Effector memory CD4-positive, alpha-beta T cell (primary cell): Measurements from ENCODE around the gene ZNF518B.

Source experiments
- DNase-seq, 3 donors: peaks; one replicate each; pipeline ENCODE4 v3.0.0-alpha.2; 2020
- H3K27ac ChIP-seq: 2 replicates; pipeline ENCODE4 v1.7.0; 2013; ENCODE audit warnings: mild to moderate bottlenecking, low read length, moderate library complexity; ENCODE audit not compliant: insufficient read depth, poor library complexity, severe bottlenecking
- H3K27me3 ChIP-seq: replicated peaks from 2 replicates; pipeline ENCODE4 v1.7.0; 2013; ENCODE audit warnings: mild to moderate bottlenecking, low read length; ENCODE audit not compliant: insufficient read depth, control insufficient read depth, poor library complexity, severe bottlenecking
- H3K36me3 ChIP-seq: 2 replicates; pipeline ENCODE4 v1.7.0; 2013; ENCODE audit warnings: mild to moderate bottlenecking, low read length, moderate library complexity; ENCODE audit not compliant: control insufficient read depth, insufficient read depth
- H3K4me1 ChIP-seq: 2 replicates; pipeline ENCODE4 v1.7.0; 2013; ENCODE audit warnings: low read length, mild to moderate bottlenecking; ENCODE audit not compliant: control insufficient read depth, insufficient read depth, poor library complexity, severe bottlenecking
- H3K4me3 ChIP-seq: 2 replicates; pipeline ENCODE4 v1.7.0; 2013; ENCODE audit warnings: low read length, low read depth, mild to moderate bottlenecking; ENCODE audit not compliant: insufficient read depth, poor library complexity, severe bottlenecking
- H3K9me3 ChIP-seq: 2 replicates; pipeline ENCODE4 v1.7.0; 2013; ENCODE audit warnings: mild to moderate bottlenecking, low read length, moderate library complexity; ENCODE audit not compliant: control insufficient read depth

The ZNF518B gene

GRCh38 chr4:10458177-10458576 is 951 bp upstream of the ZNF518B start:
- no peak overlapping the region for H3K4me3 ChIP-seq
- DNase-seq = no peak
- H3K36me3 ChIP-seq = peaks cover 10% of the 10 kb centered on the region
- H3K9me3 ChIP-seq = no peaks in the 10 kb centered on the region
- peaks cover 4% of the 10 kb centered on the region for H3K4me1 ChIP-seq
- no peak overlapping the region for H3K27ac ChIP-seq
- peaks cover 3% of the 10 kb centered on the region for H3K27me3 ChIP-seq

DNA sequence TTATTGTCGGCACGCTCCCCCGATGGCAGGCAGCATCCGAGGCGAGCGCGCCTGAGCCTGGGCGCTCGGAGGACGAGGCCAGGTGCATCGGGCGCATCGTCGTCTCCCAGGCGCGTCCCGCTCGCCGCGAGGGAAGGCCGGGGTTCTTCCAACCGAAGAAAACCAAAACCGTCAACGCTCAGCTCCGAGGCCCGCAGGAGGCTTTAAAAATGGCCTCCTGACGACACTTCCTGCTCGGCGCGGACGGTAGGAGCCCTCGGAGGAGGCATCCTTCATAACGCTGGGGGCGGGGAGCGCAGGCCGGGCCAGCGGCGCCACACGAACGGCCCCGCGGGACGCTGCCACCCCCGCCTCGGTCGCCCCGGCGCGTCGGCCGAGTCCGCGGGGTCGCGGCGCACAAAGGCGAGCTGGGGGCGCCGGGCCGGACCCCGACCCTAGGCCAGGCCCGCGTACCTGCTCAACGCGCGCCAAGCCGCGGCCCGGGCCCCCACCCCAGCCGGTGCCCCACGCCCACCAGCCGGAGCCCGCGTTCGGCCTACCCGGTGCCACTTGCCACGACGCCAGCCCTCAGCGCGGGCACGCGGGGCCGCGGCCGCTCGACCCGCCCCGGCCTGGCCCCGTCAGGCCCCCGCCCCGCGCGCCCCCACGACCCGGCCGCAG is 501 bp downstream of the ZNF518B start:
- peak overlapping the region; percentile 56 for H3K27ac ChIP-seq
- peaks cover 4% of the 10 kb centered on the region for H3K4me1 ChIP-seq
- DNase-seq = peak; percentile 31 to 47 (median 37)
- H3K4me3 ChIP-seq = peak overlapping the region; percentile 47
- peaks cover 3% of the 10 kb centered on the region for H3K27me3 ChIP-seq
- no peaks in the 10 kb centered on the region for H3K9me3 ChIP-seq
- peaks cover 14% of the 10 kb centered on the region for H3K36me3 ChIP-seq

DNA sequence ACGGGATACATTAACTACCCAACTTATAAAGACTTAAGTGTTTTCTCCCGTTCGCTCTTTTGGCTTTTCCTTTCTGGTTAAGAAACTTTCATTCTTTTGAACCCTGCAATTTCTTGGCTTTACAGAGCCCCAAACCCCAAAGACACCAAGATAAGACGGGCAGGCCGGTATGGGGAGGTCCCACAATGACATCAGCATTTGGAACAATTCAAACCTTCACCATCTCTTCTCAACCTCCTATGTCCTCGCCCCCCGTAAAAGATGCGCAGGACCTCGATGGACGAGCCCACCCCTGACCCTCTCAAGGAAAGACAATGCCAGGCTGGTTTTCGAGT is 999 bp downstream of the ZNF518B start:
- no peak for DNase-seq
- H3K4me3 ChIP-seq = peak overlapping the region; percentile 47
- no peaks in the 10 kb centered on the region for H3K9me3 ChIP-seq
- peaks cover 17% of the 10 kb centered on the region for H3K36me3 ChIP-seq
- no peaks in the 10 kb centered on the region for H3K27me3 ChIP-seq
- H3K4me1 ChIP-seq = peaks cover 4% of the 10 kb centered on the region
- H3K27ac ChIP-seq = peak overlapping the region; percentile 56

DNA sequence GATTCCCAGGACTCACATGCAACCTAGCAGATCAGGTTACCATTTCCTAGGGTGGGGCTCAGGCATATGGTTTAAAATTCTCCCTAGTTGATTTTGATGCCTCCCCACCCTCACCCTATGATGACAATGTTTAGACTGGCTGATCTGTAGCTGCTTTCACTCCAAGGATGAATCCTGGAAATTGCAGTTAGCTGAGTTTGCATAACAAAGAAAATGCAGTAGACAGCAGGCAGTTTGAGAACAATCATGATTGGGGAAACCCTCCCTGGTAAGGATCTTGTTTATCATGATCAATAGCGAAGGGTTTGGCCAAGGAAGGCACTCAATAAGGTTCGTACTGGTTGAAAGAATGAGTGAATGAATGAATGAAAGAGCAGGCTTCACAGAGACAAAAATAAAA is 2.1 kb downstream of the ZNF518B start:
- H3K4me3 ChIP-seq = no peak overlapping the region
- no peak for DNase-seq
- H3K27ac ChIP-seq = no peak overlapping the region
- H3K4me1 ChIP-seq = no peaks in the 10 kb centered on the region
- no peaks in the 10 kb centered on the region for H3K27me3 ChIP-seq
- peaks cover 17% of the 10 kb centered on the region for H3K36me3 ChIP-seq
- H3K9me3 ChIP-seq = no peaks in the 10 kb centered on the region

DNA sequence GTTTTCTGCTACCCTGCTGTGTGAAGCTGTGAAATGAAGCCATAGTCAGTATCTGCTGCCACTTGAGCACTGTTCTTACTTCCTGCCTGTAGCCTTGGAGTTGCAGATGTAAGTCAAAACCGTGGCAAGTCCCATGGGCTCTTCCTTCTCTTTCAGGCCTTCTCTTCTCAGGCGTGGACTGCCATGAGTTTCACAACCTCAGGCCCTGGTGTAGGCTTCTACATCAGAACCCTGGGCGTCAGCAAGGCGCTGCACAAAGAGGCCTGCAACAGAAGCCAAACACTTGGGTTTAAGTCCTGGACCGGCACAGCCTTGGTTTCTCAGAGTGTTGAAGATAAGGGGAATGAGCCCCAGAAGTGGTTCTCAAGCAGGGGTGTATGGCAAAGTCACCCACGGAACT is 2.5 kb downstream of the ZNF518B start:
- Histone ChIP-seq H3K4me3 (no peak overlapping the region), H3K9me3 (no peaks in the 10 kb centered on the region), H3K4me1 (no peaks in the 10 kb centered on the region), H3K27me3 (no peaks in the 10 kb centered on the region), H3K36me3 (peaks cover 17% of the 10 kb centered on the region), H3K27ac (no peak overlapping the region)
- no peak for DNase-seq

GRCh38 chr4:10454121-10454520 is 3.1 kb downstream of the ZNF518B start:
- no peaks in the 10 kb centered on the region for H3K9me3 ChIP-seq
- H3K27ac ChIP-seq = no peak overlapping the region
- H3K4me3 ChIP-seq = no peak overlapping the region
- H3K36me3 ChIP-seq = peaks cover 17% of the 10 kb centered on the region
- no peaks in the 10 kb centered on the region for H3K27me3 ChIP-seq
- no peak for DNase-seq
- no peaks in the 10 kb centered on the region for H3K4me1 ChIP-seq

DNA sequence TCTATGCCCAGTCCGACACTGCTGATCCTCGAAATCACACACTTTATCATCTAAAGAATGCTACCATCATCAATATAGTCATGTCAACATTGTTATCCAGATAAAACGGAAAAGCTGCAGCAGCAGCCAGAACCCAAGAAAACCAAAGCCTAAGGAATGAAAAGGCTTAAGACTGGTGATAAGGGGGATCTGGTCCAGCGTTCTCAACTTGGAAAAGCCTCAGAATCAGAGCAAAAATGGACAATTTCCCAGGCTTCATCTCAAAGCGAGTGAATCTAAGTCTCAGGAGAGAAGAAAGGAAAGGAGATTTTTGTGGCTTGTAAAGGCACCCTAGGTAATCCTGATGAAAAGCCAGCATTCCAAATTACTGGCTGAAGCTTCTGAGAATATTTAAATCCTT is 8.2 kb downstream of the ZNF518B start:
- Histone ChIP-seq H3K4me1 (no peaks in the 10 kb centered on the region), H3K27ac (no peak overlapping the region), H3K27me3 (no peaks in the 10 kb centered on the region), H3K9me3 (no peaks in the 10 kb centered on the region), H3K36me3 (peaks cover 24% of the 10 kb centered on the region), H3K4me3 (no peak overlapping the region)
- no peak for DNase-seq

GRCh38 chr4:10442976-10443375 is 14.2 kb downstream of the ZNF518B start:
- Histone ChIP-seq H3K36me3 (peaks cover 14% of the 10 kb centered on the region), H3K4me1 (no peaks in the 10 kb centered on the region), H3K27ac (no peak overlapping the region), H3K9me3 (peaks cover 12% of the 10 kb centered on the region), H3K27me3 (no peaks in the 10 kb centered on the region), H3K4me3 (no peak overlapping the region)
- no peak for DNase-seq

DNA sequence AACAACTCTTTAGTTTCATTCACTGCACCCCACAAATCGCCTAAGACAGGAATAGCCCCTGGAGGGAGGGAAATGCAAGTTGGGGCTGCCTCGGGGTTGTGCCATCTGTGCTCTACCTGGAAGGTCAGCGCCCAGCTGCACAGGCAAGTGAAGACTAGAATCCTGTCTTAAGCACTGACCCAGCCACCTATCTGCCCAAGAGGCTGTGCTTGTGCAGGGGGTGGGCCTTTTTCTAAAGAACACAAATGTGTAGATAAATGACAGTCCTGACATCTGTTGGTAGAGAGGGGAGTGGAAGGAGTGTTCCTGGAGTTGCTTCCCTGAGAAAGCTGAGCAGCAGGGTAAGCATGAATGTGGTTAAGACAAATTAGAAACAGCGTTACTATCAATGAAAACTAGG is 15.7 kb downstream of the ZNF518B start:
- Histone ChIP-seq H3K36me3 (peaks cover 9% of the 10 kb centered on the region), H3K27me3 (no peaks in the 10 kb centered on the region), H3K4me3 (no peak overlapping the region), H3K4me1 (no peaks in the 10 kb centered on the region), H3K27ac (no peak overlapping the region), H3K9me3 (peaks cover 12% of the 10 kb centered on the region)
- DNase-seq = no peak

GRCh38 chr4:10438924-10439323 is 18.3 kb downstream of the ZNF518B start:
- Histone ChIP-seq H3K9me3 (peaks cover 11% of the 10 kb centered on the region), H3K36me3 (no peaks in the 10 kb centered on the region), H3K4me3 (no peak overlapping the region), H3K27ac (no peak overlapping the region), H3K4me1 (no peaks in the 10 kb centered on the region), H3K27me3 (no peaks in the 10 kb centered on the region)
- DNase-seq = no peak
